22Rv1 (cell line): Measurements from ENCODE around the gene CSH1.

ENCODE experiments used
- CTCF ChIP-seq: fragments of 450-650 bp; IDR thresholded peaks from 2 replicates; pipeline ENCODE4 v1.5.1; 2017; ENCODE audit warnings: mild to moderate bottlenecking
- ZFX ChIP-seq: fragments of 450-650 bp; IDR thresholded peaks from 2 replicates; pipeline ENCODE4 v1.6.1; 2017; ENCODE audit warnings: antibody characterized with exemption, borderline replicate concordance

GRCh38 chr17:63926164-63926563 is 29.8 kb upstream of the CSH1 start:
- no peak for TF ChIP-seq CTCF
- TF ChIP-seq ZFX: no peak
